HFFc6 (cell line): ENCODE measurements around the gene DDB1. TPM values are rescaled to one million over a fixed set of nuclear protein-coding genes. Genes with fewer than 3 reads are reported as not detected.

Experiments
- DNase-seq: peaks from one replicate; pipeline ENCODE4 v3.0.0-alpha.2; 2018
- H3K27ac Mint-ChIP-seq: 2 replicates; pipeline ENCODE4 v1.8.0; 2020; ENCODE audit warnings: mild to moderate bottlenecking, mixed read lengths
- H3K27me3 Mint-ChIP-seq: 2 replicates; pipeline ENCODE4 v1.8.0; 2021; ENCODE audit warnings: mild to moderate bottlenecking, moderate library complexity, mixed read lengths; ENCODE audit not compliant: insufficient read depth
- H3K36me3 Mint-ChIP-seq: 2 replicates; pipeline ENCODE4 v1.8.0; 2021; ENCODE audit warnings: low read depth, mixed read lengths
- H3K4me1 Mint-ChIP-seq: 2 replicates; pipeline ENCODE4 v1.8.0; 2020; ENCODE audit warnings: low read depth, mixed read lengths
- H3K4me3 Mint-ChIP-seq: 2 replicates; pipeline ENCODE4 v1.8.0; 2020; ENCODE audit warnings: mild to moderate bottlenecking, moderate library complexity, mixed read lengths
- H3K9me3 Mint-ChIP-seq: 2 replicates; pipeline ENCODE4 v1.8.0; 2020; ENCODE audit warnings: mild to moderate bottlenecking, mixed read lengths
- CTCF ChIP-seq: fragments of 200-600 bp; sonication (generic); IDR thresholded peaks from 2 replicates; pipeline ENCODE4 v1.5.0; 2021; ENCODE audit warnings: antibody characterized with exemption, mild to moderate bottlenecking
- total RNA-seq, 6 experiments: library from RNA; stranded (reverse); fragmentation: NEBNext Ultra II Directional; extraction: Animal tissue kit (Norgen Biotek cat#: 25700); gene quantifications; 2 replicates in 1 of 6; 3 replicates in 5 of 6; pipeline ENCODE4 v1.2.3, GENCODE V29; 2021

The DDB1 gene
- total RNA-seq, 6 experiments from 2014 or later = 241 to 285 (median 267) TPM

DNA sequence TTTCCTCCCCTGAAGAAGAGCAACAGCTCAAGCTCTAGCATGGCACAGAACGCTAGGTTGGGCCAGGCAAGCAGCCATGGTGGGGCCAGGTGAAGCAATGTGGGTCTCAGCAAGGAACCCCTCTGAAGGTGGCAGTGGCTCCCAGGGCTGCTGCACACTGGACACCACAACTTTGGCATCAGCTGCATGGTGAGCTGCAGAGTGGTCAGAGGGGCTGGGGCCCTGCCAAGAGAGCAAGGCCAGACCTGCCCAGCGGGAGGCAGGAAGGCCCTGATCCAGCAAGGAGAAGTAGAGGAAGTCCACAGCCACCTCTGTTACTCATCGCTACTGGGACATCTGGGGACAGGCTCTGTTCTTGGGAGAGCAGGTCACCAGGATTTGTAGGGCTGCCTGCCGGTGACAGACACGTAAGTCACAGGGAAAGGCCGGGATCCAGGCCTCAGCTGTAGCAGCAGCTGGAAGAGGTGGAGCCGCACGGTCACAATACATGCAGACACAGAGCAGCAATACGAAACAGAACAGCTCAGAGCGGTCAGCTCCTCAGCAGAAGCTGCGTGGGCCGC lies 16.4 kb upstream of the DDB1 start:
- peaks cover 11% of the 10 kb centered on the region for H3K36me3 Mint-ChIP-seq

DNA sequence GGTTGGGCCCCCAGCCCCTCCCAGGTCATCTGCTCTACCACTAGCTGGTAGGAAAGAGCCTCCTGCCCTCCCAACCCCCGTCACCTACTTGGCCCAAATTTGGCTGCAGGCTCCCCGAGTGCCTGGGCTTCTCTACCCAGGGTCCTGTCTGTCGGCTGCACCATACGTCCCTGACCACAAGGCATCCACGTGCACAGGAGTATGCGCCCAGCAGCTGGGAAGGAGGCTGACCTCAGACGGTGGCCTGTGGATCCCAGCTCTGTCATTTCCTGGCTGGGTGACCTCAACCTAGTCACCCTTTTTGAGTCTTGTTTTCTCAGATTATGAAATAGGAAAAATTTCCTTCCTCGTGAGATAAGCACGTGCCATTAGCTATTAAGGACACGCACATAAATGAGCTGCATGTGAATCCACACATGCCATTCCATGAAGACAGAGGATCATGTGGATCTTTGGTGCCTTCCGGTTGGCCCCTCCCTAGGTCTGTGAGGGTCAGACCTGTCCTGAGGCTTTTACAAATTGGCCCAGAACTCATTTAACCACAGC lies 15.1 kb upstream of the DDB1 start:
- no peaks in the 10 kb centered on the region for H3K9me3 Mint-ChIP-seq
- TF ChIP-seq CTCF = no peak
- no peaks in the 10 kb centered on the region; the same call in 1 of the 2 replicates for H3K27me3 Mint-ChIP-seq
- no peak overlapping the region for H3K27ac Mint-ChIP-seq
- H3K4me1 Mint-ChIP-seq = no peaks in the 10 kb centered on the region
- DNase-seq = no peak
- peaks cover 4% of the 10 kb centered on the region for H3K36me3 Mint-ChIP-seq
- H3K4me3 Mint-ChIP-seq = no peak overlapping the region

More for the DNA sequence above, 16.4 kb upstream of the DDB1 start:
- Mint-ChIP-seq H3K27me3 (no peaks in the 10 kb centered on the region; the same call in 1 of the 2 replicates), H3K4me3 (no peak overlapping the region), H3K9me3 (no peaks in the 10 kb centered on the region), H3K4me1 (no peaks in the 10 kb centered on the region), H3K27ac (no peak overlapping the region)
- no peak for TF ChIP-seq CTCF
- DNase-seq = no peak

GRCh38 chr11:61345954-61346843 lies 13.3 kb upstream of the DDB1 start:
- no peak for DNase-seq
- Mint-ChIP-seq H3K36me3 (no peaks in the 10 kb centered on the region; the same call in 1 of the 2 replicates), H3K4me1 (no peaks in the 10 kb centered on the region), H3K4me3 (no peak overlapping the region), H3K9me3 (no peaks in the 10 kb centered on the region), H3K27ac (no peak overlapping the region), H3K27me3 (no peaks in the 10 kb centered on the region; the same call in 1 of the 2 replicates)
- TF ChIP-seq CTCF = no peak

GRCh38 chr11:61345170-61345610 lies 12.3 kb upstream of the DDB1 start:
- no peak for DNase-seq
- Mint-ChIP-seq H3K4me1 (no peaks in the 10 kb centered on the region), H3K9me3 (no peaks in the 10 kb centered on the region), H3K27ac (no peak overlapping the region), H3K27me3 (no peaks in the 10 kb centered on the region; the same call in 1 of the 2 replicates), H3K36me3 (no peaks in the 10 kb centered on the region; the same call in 1 of the 2 replicates), H3K4me3 (no peak overlapping the region)
- TF ChIP-seq CTCF = no peak

DNA sequence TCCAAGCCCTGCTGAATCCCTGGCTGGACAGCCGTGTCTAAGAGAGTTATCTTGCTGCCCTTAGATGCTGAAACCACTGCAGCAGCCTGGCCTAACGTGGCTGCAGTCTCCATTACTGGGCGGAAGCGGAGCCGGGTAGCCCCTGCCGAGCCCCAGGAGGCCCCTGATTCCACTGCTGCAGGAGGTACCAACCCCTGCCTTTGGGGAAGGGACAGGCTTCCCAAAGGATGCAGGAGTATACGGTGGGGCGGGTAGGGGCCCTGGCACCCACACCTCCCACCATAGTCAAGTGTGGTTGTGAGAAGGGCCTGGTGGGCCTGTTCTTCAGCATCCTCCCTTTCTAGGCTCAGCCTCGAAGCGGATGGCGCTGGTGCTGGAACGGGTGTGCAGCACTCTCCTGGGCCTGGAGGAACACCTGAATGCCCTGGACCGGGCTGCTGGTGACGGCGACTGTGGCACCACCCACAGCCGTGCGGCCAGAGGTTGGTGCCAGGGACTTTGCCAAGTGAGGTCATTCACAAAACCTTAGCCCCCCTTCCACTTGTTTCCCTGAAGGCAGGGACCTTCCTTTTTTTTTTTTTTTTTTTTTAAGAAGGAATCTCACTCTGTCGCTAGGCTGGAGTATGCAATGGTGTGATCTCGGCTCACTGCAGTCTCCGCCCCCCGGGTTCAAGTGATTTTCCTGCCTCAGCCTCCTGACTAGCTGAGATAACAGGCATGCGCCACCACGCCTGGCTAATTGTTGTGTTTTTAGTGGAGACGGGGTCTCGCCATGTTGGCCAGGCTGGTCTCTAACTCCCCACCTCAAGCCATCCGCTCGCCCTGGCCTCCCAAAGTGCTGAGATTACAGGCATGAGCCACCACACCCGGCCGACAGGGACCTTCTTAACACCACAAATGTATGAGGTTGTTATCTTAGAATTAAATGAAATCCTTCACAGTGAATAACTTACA lies 11.2 kb upstream of the DDB1 start:
- Mint-ChIP-seq H3K27me3 (no peaks in the 10 kb centered on the region; the same call in 1 of the 2 replicates), H3K27ac (no peak overlapping the region), H3K4me1 (no peaks in the 10 kb centered on the region), H3K9me3 (no peaks in the 10 kb centered on the region), H3K36me3 (no peaks in the 10 kb centered on the region), H3K4me3 (no peak overlapping the region)
- TF ChIP-seq CTCF = no peak
- DNase-seq = no peak
